ENCODE data around the gene DPP6.

DPP6 gene

GRCh38 chr7:154832557-154833138 lies 780.5 kb downstream of the DPP6 start:
- no peak for DNase-seq (ENCODE audit: low read depth)

GRCh38 chr7:154836021-154836448 lies 783.8 kb downstream of the DPP6 start:
- DNase-seq (ENCODE audit: low read depth), result no peak

GRCh38 chr7:154837087-154837486 lies 784.9 kb downstream of the DPP6 start:
- no peak for DNase-seq (ENCODE audit: low read depth)

- no peak for DNase-seq (ENCODE audit: low read depth)
Observed at GRCh38 chr7:154837622-154838021, 785.4 kb downstream of the DPP6 start.

GRCh38 chr7:154840086-154840485 lies 787.9 kb downstream of the DPP6 start:
- no peak for DNase-seq (ENCODE audit: low read depth)

GRCh38 chr7:154841731-154842331 lies 789.6 kb downstream of the DPP6 start:
- no peak for DNase-seq (ENCODE audit: low read depth)

- DNase-seq (ENCODE audit: low read depth), result no peak
Observed at GRCh38 chr7:154842591-154842990, 790.4 kb downstream of the DPP6 start.

GRCh38 chr7:154843670-154844237 lies 791.6 kb downstream of the DPP6 start:
- DNase-seq (ENCODE audit: low read depth), result no peak

GRCh38 chr7:154844499-154844898 lies 792.3 kb downstream of the DPP6 start:
- DNase-seq (ENCODE audit: low read depth), result no peak

- DNase-seq (ENCODE audit: low read depth), result no peak
Observed at GRCh38 chr7:154844955-154845354, 792.8 kb downstream of the DPP6 start.

GRCh38 chr7:154848464-154848863 lies 796.3 kb downstream of the DPP6 start:
- no peak for DNase-seq (ENCODE audit: low read depth)

- DNase-seq (ENCODE audit: low read depth), result no peak
Observed at GRCh38 chr7:154852205-154852604, 800.0 kb downstream of the DPP6 start.

- DNase-seq (ENCODE audit: low read depth), result no peak
Observed at GRCh38 chr7:154853063-154853726, 801.0 kb downstream of the DPP6 start.

- no peak for DNase-seq (ENCODE audit: low read depth)
Observed at GRCh38 chr7:154853727-154854095, 801.5 kb downstream of the DPP6 start.

GRCh38 chr7:154854836-154855235 lies 802.6 kb downstream of the DPP6 start:
- DNase-seq (ENCODE audit: low read depth), result no peak

GRCh38 chr7:154855366-154855765 lies 803.2 kb downstream of the DPP6 start:
- no peak for DNase-seq (ENCODE audit: low read depth)

- DNase-seq (ENCODE audit: low read depth), result no peak
Observed at GRCh38 chr7:154856733-154857132, 804.5 kb downstream of the DPP6 start.

GRCh38 chr7:154857240-154857639 lies 805.0 kb downstream of the DPP6 start:
- no peak for DNase-seq (ENCODE audit: low read depth)

- DNase-seq (ENCODE audit: low read depth), result no peak
Observed at GRCh38 chr7:154857728-154858681, 805.8 kb downstream of the DPP6 start.

- no peak for DNase-seq (ENCODE audit: low read depth)
Observed at GRCh38 chr7:154858836-154859537, 806.8 kb downstream of the DPP6 start.
